Cerebellar cortex (tissue), 1 donor: ENCODE results near the gene NTSR1.

Source experiments
- DNase-seq: peaks from one replicate; pipeline ENCODE4 v3.0.0-alpha.2; 2015; ENCODE audit warnings: low spot score

NTSR1 gene

GRCh38 chr20:62726276-62726675 lies 17.6 kb downstream of the NTSR1 start:
- DNase-seq, result no peak

DNA sequence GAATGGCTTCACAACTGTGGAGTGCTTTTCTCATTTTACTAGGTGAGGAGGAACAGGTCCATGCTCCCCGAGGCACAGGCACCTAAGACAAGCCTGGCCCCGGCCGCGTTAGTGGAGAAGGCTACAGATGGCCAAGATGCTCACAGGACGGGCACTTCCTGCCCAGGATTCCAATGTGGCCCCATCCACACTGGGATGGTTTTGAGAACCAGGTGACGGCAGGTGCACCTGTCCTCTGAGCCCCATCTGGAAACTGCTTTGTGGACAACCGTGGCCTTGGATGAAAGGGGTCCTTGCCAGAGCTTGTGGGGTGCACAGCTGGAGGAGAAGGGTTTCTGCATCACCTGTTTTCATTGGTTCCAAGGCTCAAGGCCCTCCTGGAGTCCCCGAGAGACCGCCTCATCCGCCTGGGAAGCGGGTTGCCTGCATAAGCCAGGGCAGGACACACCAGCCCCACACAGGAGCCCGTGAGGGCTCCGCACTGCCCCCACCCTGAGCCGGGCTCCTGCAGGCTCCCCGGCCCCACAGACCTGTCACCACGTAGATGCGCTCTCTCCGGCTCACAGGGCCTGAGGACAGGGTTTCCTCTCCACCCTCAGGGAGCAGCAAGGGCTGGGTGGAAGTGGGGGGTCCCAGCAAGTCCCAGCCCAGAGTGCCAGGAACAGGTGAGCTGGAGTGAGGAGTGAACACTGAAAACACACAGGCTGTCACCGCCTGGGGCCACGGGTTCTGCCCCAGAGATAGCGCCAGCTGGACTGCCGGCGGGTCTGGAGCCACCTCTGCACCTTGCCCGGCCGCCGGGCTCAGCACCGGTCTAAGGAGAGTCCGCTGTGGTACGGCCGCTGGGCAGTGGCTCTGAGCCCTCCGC lies 18.3 kb downstream of the NTSR1 start:
- no peak for DNase-seq

- no peak for DNase-seq
Observed at GRCh38 chr20:62727584-62728027, 19.0 kb downstream of the NTSR1 start.

GRCh38 chr20:62728028-62728780 lies 19.6 kb downstream of the NTSR1 start:
- DNase-seq, result no peak

DNA sequence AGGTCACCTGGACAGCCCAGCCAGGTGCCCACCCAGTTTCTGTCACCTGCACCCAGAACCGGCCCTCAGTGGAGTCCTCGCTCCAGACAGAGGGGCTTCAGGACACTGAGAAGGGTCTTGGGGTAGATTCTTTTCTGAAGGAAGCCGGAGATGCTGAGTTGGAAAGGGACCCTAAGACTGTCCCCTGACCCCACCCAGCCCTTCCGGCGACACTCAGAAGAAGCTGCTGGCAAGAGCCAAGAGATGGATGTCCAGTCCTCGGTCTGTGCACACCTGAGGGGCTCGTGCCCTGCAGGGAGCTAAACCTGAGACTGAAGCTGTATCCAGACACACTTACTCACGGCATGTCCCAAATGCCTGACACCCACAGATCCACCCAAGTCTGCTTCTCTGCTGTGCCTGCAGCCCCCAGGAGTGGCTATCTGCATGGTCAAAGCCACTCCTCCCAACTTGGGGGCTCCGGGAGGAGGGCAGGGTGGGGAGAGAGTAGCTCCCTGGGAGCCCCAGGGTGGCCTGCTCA lies 20.2 kb downstream of the NTSR1 start:
- DNase-seq, result no peak

DNA sequence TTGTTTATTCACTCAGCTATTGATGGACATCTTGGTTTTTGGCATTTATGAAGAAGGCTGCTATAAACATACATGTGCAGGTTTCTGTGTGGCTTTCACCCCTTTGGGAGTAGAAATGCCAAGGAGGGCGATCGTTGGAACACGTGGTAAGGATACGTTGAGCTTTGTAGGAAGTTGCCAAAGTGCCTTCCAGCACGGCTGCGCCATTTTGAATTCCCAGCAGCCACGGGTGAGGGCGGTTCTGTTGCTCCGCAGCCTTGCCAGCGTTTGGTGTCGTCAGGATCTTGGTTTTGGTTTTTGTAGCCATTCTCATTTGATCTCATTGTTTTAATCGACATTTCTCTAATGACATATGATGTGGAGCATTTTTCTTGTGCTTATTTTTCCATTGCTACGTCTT lies 21.8 kb downstream of the NTSR1 start:
- no peak for DNase-seq

DNA sequence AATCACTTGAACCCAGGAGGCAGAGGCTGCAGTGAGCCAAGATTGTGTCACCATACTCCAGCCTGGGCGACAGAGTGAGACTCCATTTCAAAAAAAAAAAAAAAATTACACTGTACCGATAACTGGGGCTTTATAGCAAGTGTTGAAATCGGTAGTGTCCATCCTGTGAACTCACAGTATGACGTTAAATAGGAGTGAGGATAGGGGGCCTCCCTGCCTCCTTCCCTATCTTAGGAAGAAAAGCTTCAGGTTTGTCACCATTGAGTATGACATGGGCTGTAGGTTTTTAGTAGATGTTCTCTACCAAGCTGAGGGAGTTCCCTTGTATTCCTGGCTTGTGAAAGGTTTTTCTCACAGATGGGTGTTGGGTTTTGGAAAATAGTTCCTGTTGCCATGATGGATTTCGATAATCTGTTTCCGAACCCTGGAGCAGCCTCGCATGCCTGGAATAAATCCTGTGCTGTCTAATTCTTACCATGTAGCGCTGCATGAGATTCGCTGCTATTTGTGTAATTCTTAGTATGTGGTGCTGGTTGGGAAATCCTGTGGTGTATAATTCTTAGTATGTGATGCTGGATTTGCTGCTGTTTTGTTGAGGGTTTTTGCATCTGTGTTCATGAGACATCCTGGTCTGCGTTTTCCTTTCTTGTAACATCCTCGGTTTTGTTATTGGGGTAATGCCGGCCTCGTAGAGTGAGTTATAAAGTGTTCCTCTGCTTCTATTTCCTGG lies 23.6 kb downstream of the NTSR1 start:
- no peak for DNase-seq

- DNase-seq, result no peak
Observed at GRCh38 chr20:62732842-62733525, 24.3 kb downstream of the NTSR1 start.

DNA sequence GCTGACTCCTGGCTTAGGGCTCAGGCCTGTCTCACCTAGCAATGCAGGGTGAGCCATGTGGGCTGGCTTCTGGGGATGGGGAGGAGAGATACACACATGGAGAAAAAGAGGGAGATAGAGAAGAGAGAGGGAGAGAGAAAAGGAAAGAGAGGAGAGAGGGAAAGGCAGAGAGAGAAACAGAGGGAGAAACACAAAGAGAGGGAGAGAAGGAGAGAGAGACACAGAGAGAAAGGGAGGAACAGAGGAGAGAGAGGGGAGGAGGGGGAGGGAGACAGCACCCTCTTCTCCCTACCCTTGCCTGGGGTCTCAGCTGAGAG lies 24.8 kb downstream of the NTSR1 start:
- no peak for DNase-seq

- no peak for DNase-seq
Observed at GRCh38 chr20:62733891-62734290, 25.3 kb downstream of the NTSR1 start.

- no peak for DNase-seq
Observed at GRCh38 chr20:62734326-62734725, 25.7 kb downstream of the NTSR1 start.

- no peak for DNase-seq
Observed at GRCh38 chr20:62734881-62735280, 26.2 kb downstream of the NTSR1 start.

- DNase-seq, result no peak
Observed at GRCh38 chr20:62735331-62735821, 26.7 kb downstream of the NTSR1 start.

DNA sequence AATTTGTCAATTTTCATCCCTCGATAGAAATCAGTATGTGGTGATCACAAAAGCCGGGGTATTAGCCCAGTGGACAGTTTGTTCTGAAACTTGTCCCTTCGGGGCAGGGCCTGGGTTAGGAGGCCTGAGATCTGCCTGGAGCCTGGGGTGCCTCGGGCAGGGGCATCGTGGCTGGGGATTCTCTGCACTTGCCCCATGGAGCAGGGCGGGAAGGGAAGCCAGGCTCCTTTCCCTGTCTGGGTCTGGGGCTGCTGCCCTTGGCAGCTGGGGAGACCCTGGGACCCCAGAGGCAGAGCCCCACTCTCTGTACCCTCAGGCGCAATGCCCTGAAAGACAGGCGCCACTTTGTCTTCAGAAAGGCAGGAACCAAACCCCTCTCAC lies 27.4 kb downstream of the NTSR1 start:
- DNase-seq, result no peak

DNA sequence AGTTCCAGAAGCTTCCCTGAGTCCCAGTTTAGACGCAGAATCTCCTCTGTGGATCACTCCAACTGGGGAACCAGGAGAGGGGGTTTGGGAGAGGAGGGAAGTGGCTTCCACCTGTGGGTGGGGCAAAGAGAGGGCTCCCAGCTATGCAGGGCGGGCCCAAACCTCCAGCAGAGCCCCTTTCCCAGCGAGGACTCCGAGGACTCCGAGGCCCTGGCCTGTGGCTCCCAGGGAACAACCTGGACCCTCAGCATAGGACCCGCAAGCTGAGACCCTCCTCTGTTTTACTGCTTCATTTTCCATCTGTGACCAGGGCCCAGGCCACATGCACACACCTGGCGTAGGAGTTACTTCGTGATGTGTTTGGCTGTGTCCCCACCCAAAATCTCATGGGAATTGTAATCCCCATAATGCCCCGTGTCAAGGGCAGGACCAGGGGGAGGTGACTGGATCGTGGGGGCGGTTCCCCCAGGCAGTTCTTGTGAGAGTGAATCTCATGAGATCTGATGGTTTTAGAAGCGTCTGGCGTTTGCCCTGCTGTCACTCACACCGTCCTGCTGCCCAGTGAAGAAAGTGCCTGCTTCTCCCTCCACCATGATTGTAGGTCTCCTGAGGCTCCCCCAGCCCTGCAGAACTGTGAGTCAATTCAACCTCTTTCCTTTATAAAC lies 27.9 kb downstream of the NTSR1 start:
- DNase-seq, result no peak

DNA sequence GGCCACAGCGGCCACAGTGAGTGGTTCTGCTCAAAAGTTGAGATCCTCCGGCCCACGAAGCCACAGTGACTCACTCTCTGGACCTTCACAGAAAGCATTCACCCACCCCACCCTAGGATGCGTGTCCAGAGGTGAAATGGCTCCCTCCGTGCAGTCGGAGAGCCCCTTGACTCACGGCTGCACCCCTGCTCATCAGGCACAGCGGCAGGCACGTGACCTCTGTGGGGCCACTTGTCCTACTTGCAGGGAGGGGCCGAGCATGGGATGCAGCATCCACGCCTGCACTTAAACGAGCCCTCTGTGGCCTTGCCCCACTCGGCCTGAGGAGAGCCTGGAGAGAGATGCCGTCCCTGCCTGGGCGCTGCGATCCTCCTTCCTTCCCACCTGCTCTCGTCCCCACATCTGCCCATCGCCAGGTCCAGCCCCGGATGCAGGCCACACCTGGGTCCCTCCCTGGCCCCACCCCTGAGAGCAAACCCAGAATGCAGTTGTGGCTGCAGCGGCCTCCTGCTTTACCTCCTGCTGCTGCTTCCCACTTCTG lies 28.7 kb downstream of the NTSR1 start:
- DNase-seq, result no peak

DNA sequence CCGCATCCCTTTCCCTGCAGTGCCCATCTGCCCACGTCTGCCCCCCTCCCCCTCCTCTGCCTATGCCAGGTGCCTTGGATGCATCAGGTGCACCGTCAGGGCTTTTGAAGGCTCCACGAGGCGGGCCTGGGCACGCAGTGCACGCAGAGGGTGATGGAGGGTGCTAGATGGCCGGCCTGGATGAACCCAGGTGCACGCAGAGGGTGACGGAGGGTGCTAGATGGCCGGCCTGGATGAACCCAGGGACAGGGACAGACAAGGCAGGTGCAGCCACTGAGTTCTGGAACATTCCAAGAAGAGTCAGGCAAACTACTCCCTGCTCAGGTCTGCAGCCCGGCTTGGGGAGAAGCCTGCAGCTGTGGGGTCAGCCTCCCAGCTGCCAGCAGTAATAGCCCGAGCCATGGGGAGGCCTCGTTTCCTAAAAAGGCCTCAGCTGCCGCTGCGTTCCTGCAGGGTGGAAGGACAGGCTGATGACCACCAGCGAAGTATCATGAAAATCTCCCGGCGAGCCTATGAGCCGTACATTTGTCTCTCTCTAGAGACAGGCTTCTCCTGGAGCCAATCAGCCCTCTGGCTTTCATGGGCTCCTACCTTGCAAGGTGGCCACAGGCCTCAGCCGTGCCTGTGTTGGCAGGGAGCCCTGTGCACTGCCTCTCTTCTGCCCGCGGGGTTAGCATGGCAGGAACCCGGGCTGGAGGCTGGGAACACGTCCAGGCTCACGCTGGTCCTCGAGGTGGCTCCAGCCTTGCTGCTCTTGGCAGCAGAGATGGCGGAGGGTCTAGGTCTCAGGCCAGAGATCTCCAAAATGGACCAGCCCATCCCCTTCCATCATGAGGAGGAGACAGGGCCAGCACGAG lies 29.6 kb downstream of the NTSR1 start:
- no peak for DNase-seq

DNA sequence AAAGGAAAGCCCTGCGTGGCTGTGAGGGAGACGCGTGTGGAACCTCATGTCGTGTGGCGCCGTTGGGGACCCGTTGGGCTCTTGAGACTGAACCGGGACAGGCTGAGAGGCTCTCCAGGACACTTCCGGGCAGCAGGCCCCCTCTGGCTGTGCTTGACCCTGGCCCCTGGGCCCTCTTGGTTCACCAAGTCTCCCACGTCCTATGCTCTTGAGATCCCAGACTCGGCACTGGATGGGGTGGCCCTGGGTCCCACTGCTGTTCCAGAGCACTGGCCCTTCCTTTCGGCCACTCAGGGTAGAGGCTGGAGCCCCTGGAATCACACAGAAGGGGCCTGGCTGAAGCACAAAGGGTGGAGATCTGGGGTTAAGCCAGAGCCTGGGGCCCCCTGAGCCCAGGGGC lies 30.4 kb downstream of the NTSR1 start:
- DNase-seq, result no peak

DNA sequence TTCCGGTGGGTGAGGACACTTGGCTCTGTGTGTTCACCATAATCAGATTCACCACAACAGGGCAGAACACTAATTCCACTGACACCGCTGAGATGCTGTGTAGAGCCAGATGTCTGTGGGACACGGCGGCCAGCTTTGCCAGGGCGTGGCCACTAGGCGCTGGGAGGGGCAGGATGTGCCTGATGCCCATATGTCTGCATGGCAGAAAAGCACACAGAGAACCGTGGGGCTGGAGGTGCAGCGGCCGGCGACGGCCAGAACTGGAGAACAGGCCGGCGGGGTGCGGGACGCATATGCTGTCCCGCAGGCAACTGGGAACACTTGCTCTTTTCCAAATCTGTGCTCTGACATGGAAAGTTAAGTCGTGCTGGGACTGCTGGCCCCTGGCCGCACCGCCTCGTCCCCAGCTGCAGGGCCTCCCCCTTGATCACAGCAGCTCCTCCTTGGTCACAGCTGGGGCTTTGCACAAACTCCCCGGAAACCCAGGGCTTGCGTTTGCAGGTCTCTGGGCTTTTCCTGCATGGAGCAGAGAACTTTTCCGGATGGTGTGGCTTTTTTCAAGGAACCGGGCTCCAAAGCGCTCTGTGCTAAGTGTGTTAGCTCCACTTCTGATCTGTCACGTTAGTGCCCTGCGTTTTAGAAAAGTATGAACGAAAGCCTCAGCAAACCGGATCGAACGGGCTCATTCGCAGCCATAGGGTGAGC lies 31.1 kb downstream of the NTSR1 start:
- no peak for DNase-seq
